HepG2 (cell line): ENCODE measurements around the gene ITK. TPM values are rescaled to one million over a fixed set of nuclear protein-coding genes. Genes with fewer than 3 reads are reported as not detected.

Experiments used
- HNF4A ChIP-seq: sonication (generic); formaldehyde crosslinking; IDR thresholded peaks from 2 replicates; pipeline ENCODE4 v1.4.0; 2020; ENCODE audit warnings: missing genetic modification reagents
- KLF15 ChIP-seq: sonication (generic); formaldehyde crosslinking; IDR thresholded peaks from 2 replicates; pipeline ENCODE4 v1.8.1; 2023; ENCODE audit warnings: borderline replicate concordance, mild to moderate bottlenecking, inconsistent platforms, missing genetic modification reagents, mixed read lengths
- NFE2 ChIP-seq: sonication (generic); formaldehyde crosslinking; IDR thresholded peaks from 2 replicates; pipeline ENCODE4 v1.4.0; 2020; ENCODE audit warnings: missing genetic modification reagents
- NR2F6 ChIP-seq, 2 experiments: IDR thresholded peaks; 2 replicates each; pipeline ENCODE4 v1.6.1; 2016; ENCODE audit warnings: antibody characterized with exemption in 1 of 2, mild to moderate bottlenecking in 1 of 2
- RNF2 ChIP-seq: fragments of 450-650 bp; conservative IDR thresholded peaks from 2 replicates; pipeline ENCODE4 v1.6.1; 2016; ENCODE audit warnings: low read depth
- RNF219 ChIP-seq: sonication (generic); formaldehyde crosslinking; IDR thresholded peaks from 2 replicates; pipeline ENCODE4 v1.5.0; 2020; ENCODE audit warnings: mild to moderate bottlenecking, missing genetic modification reagents
- SKI ChIP-seq: fragments of 450-650 bp; IDR thresholded peaks from one replicate; pipeline ENCODE4 v1.6.1; 2018; ENCODE audit warnings: mild to moderate bottlenecking; ENCODE audit not compliant: partially characterized antibody
- SOX13 ChIP-seq, 3 experiments: fragments of 450-650 bp in 1 of 3; sonication (generic) in 1 of 3; formaldehyde crosslinking in 1 of 3; IDR thresholded peaks in 2 of 3; conservative IDR thresholded peaks in 1 of 3; 2 replicates each; pipeline versions ENCODE4 v1.5.0 to v1.6.1; 2016 to 2020; ENCODE audit warnings: antibody characterized with exemption in 1 of 3, mild to moderate bottlenecking in 1 of 3, missing compliant biosample characterization in 1 of 3, missing genetic modification reagents in 1 of 3, moderate library complexity in 1 of 3
- SOX5 ChIP-seq: IDR thresholded peaks from 2 replicates; pipeline ENCODE4 v1.6.1; 2016; ENCODE audit warnings: borderline replicate concordance
- SOX6 ChIP-seq, 2 experiments: fragments of 450-650 bp in 1 of 2; sonication (generic) in 1 of 2; formaldehyde crosslinking in 1 of 2; IDR thresholded peaks; 2 replicates each; pipeline versions ENCODE4 v1.4.0 to v1.6.1; 2017 to 2020; ENCODE audit warnings: antibody characterized with exemption in 1 of 2, mild to moderate bottlenecking in 1 of 2, missing genetic modification reagents in 1 of 2
- SRSF4 ChIP-seq: fragments of 200-400 bp; formaldehyde crosslinking; IDR thresholded peaks from one replicate; pipeline ENCODE4 v1.6.1; 2018; ENCODE audit warnings: mild to moderate bottlenecking, low read depth, low read length, moderate library complexity; ENCODE audit not compliant: poor library complexity, severe bottlenecking
- TBX2 ChIP-seq: sonication (generic); formaldehyde crosslinking; IDR thresholded peaks from 2 replicates; pipeline ENCODE4 v1.5.0; 2020; ENCODE audit warnings: missing genetic modification reagents, mild to moderate bottlenecking, borderline replicate concordance
- TEAD3 ChIP-seq: optimal IDR thresholded peaks from 2 replicates; pipeline ENCODE3; 2016; ENCODE audit warnings: borderline replicate concordance
- THRA ChIP-seq: sonication (generic); formaldehyde crosslinking; IDR thresholded peaks from 2 replicates; pipeline ENCODE4 v1.4.0; 2020; ENCODE audit warnings: missing genetic modification reagents, borderline replicate concordance
- ZBTB25 ChIP-seq: IDR thresholded peaks from 2 replicates; pipeline ENCODE4 v1.6.1; 2018; ENCODE audit warnings: missing genetic modification reagents
- ZEB1 ChIP-seq: IDR thresholded peaks from 2 replicates; pipeline ENCODE4 v1.6.1; 2012; ENCODE audit warnings: mild to moderate bottlenecking, low read depth, inconsistent platforms; ENCODE audit not compliant: insufficient replicate concordance
- ZMAT5 ChIP-seq: sonication (generic); formaldehyde crosslinking; IDR thresholded peaks from 2 replicates; pipeline ENCODE4 v1.5.0; 2020; ENCODE audit warnings: mild to moderate bottlenecking, low read depth, missing genetic modification reagents, borderline replicate concordance
- ZNF121 ChIP-seq: sonication (generic); formaldehyde crosslinking; IDR thresholded peaks from 2 replicates; pipeline ENCODE4 v1.5.0; 2020; ENCODE audit warnings: mild to moderate bottlenecking, missing genetic modification reagents
- ZNF432 ChIP-seq: sonication (generic); formaldehyde crosslinking; IDR thresholded peaks from 2 replicates; pipeline ENCODE4 v1.5.0; 2020; ENCODE audit warnings: missing genetic modification reagents, mild to moderate bottlenecking, borderline replicate concordance
- ZNF503 ChIP-seq: sonication (generic); formaldehyde crosslinking; IDR thresholded peaks from 2 replicates; pipeline ENCODE4 v1.4.0; 2020; ENCODE audit warnings: missing genetic modification reagents
- ZNF652 ChIP-seq: IDR thresholded peaks from 2 replicates; pipeline ENCODE4 v1.6.1; 2016; ENCODE audit warnings: low read depth, borderline replicate concordance
- polyA plus RNA-seq, 8 experiments: library from polyadenylated mRNA; depleted of rRNA in 3 of 8; stranded (reverse) in 7 of 8; unstranded in 1 of 8; fragments of >200 nt; fragmentation: Illumina TruSeq in 4 of 8; extraction: Trizol in 4 of 8; gene quantifications; 2 replicates each; pipeline versions ENCODE4 v1.2.1 to v1.2.3, GENCODE V29; 2011 to 2016; ENCODE audit warnings: low read depth in 4 of 8, missing spikeins in 1 of 8, mixed read lengths in 1 of 8; ENCODE audit not compliant: insufficient read depth in 1 of 8
- total RNA-seq, 5 experiments: library from RNA; depleted of rRNA; stranded (reverse); fragments of >200 nt; fragmentation: Illumina TruSeq; extraction: Trizol; gene quantifications; 2 replicates each; pipeline ENCODE4 v1.2.3, GENCODE V29; 2016; ENCODE audit warnings: low read depth in 1 of 5

The ITK gene
- total and polyA plus RNA-seq, 2 of the 13 experiments (the other 11 are each of a cell fraction or from before 2014, with no cell fraction given): 0.01 TPM; not detected in 1

- TF ChIP-seq THRA (CRISPR knock-in tag) (peak; percentile 35; the same call in 1 of the 2 replicates), SOX13 (IDR thresholded peaks at IDR 0.05) (no peak), SOX13 (CRISPR knock-in tag; conservative IDR thresholded peaks at IDR 0.05 in 1 of 2, IDR thresholded peaks at IDR 0.05 in 1 of 2) (peak in 1 of 2 experiments; percentile 82; a peak in 2 of 4 replicates), ZBTB25 (CRISPR knock-in tag) (0 out of 2 replicates have a peak, but pooled peaks have one; percentile 28), HNF4A (peak; percentile 85), ZNF652 (peak; percentile 78), TEAD3 (peak; percentile 88), SOX5 (CRISPR knock-in tag) (peak; percentile 49; the same call in 1 of the 2 replicates), SRSF4 (no peak), SOX6 (IDR thresholded peaks at IDR 0.05) (no peak), SOX6 (CRISPR knock-in tag; IDR thresholded peaks at IDR 0.05) (peak; percentile 90), ZMAT5 (CRISPR knock-in tag) (no peak), ZNF121 (no peak), NFE2 (no peak), KLF15 (CRISPR knock-in tag) (no peak), NR2F6 (IDR thresholded peaks at IDR 0.05) (peak; percentile 78), NR2F6 (CRISPR knock-in tag; IDR thresholded peaks at IDR 0.05) (peak; percentile 51), TBX2 (no peak), ZEB1 (peak; percentile 34), ZNF503 (CRISPR knock-in tag) (0 out of 2 replicates have a peak, but pooled peaks have one; percentile 41), ZNF432 (no peak), RNF219 (no peak), SKI (peak; percentile 80), RNF2 (no peak)
Measured at GRCh38 chr5:157288405-157289163, 107.9 kb downstream of the ITK start (continued).
